Brain microvascular endothelial cell (primary cell): ENCODE measurements around the gene TACR1.

ENCODE experiments used
- DNase-seq: peaks from one replicate; pipeline ENCODE4 v3.0.0-alpha.2; 2020
- H3K27ac ChIP-seq: fragments of 250-450 bp; sonication (Bioruptor Pico); 2 replicates; pipeline ENCODE4 v1.5.1; 2020; ENCODE audit warnings: mild to moderate bottlenecking, moderate library complexity
- H3K27me3 ChIP-seq: fragments of 250-450 bp; sonication (Bioruptor Pico); replicated peaks from 2 replicates; pipeline ENCODE4 v1.5.1; 2020; ENCODE audit warnings: mild to moderate bottlenecking
- H3K36me3 ChIP-seq: fragments of 250-450 bp; sonication (Bioruptor Pico); replicated peaks from 2 replicates; pipeline ENCODE4 v1.5.1; 2020; ENCODE audit warnings: mild to moderate bottlenecking
- H3K4me3 ChIP-seq: 2 replicates; pipeline ENCODE4 v1.5.1; 2011; ENCODE audit warnings: low read depth, mild to moderate bottlenecking, control low read depth, low read length, moderate library complexity
- in situ Hi-C: cut with HindIII; loops from 2 replicates; pipeline ENCODE4 v1.10.0; 2017; ENCODE audit warnings: low sequenced_read_pairs, low pct_ligation_motif_present
- TF ChIP-seq, protein P1 (sequence below): IDR thresholded peaks from 2 replicates; pipeline ENCODE4 v1.5.1; 2011; ENCODE audit warnings: low read depth, mild to moderate bottlenecking, moderate library complexity, low read length, control low read depth, inconsistent platforms; ENCODE audit errors: missing control alignments

TACR1 gene

DNA sequence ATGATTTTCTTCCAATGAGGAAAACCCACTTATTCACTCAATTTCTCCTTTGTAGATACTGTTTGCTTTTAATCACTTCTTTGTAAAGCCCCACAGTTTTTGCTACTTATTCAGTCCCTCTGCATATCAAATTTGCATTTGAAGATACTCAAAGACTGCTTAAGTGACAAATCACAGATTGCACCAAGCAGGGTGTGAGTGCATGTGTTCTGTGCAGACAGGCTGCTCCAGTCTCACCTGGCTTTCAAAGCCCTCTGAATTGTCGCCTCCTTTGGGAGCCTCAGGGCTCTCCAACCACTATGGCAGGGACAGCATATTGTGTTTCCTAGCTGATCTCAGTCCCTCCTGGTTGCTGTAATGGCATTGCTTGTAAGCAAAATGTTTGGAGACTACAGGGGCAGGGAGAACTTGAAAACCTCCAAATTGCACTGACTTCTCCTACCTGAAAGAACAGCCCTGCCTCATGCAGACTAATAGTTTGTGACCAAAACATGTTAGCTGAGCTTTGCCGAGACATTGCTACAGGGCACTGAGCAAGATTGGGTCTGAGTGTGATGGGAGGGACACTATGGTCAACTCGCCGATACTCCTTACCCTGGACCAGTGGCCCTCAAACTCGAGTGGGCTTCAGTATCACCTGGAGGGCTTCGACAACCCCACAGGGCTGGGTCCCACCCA lies 144.0 kb downstream of the TACR1 start:
- in situ Hi-C loops = no loop called here
- no peak for DNase-seq
- H3K4me3 ChIP-seq = no peak overlapping the region
- no peaks in the 10 kb centered on the region for H3K36me3 ChIP-seq
- H3K27ac ChIP-seq = no peak overlapping the region
- TF ChIP-seq, protein P1, sequence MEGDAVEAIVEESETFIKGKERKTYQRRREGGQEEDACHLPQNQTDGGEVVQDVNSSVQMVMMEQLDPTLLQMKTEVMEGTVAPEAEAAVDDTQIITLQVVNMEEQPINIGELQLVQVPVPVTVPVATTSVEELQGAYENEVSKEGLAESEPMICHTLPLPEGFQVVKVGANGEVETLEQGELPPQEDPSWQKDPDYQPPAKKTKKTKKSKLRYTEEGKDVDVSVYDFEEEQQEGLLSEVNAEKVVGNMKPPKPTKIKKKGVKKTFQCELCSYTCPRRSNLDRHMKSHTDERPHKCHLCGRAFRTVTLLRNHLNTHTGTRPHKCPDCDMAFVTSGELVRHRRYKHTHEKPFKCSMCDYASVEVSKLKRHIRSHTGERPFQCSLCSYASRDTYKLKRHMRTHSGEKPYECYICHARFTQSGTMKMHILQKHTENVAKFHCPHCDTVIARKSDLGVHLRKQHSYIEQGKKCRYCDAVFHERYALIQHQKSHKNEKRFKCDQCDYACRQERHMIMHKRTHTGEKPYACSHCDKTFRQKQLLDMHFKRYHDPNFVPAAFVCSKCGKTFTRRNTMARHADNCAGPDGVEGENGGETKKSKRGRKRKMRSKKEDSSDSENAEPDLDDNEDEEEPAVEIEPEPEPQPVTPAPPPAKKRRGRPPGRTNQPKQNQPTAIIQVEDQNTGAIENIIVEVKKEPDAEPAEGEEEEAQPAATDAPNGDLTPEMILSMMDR = no peak
- no peaks in the 10 kb centered on the region for H3K27me3 ChIP-seq

DNA sequence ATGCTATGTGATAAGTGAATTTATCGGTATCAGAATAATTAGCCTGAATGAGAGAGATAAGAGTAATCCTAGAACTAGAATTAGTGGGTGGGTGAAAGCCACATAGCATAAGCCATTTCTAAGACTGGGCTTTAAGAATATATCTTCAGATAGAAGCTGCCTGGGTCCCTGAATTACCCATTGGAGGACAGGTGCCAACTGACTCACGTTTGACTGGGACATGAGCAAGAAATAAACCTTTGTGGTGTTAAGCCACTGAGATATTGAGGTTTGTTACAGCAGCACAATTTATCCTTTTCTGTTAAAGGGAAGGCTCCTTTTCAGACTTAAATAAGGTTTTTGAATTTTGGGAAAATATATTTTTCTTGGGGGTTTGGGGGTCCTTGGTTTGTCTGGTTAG lies 145.0 kb downstream of the TACR1 start:
- no peak for DNase-seq
- in situ Hi-C loops = no loop called here
- TF ChIP-seq, protein P1 = no peak
- H3K27me3 ChIP-seq = no peaks in the 10 kb centered on the region
- no peak overlapping the region for H3K27ac ChIP-seq
- no peak overlapping the region for H3K4me3 ChIP-seq
- no peaks in the 10 kb centered on the region for H3K36me3 ChIP-seq

DNA sequence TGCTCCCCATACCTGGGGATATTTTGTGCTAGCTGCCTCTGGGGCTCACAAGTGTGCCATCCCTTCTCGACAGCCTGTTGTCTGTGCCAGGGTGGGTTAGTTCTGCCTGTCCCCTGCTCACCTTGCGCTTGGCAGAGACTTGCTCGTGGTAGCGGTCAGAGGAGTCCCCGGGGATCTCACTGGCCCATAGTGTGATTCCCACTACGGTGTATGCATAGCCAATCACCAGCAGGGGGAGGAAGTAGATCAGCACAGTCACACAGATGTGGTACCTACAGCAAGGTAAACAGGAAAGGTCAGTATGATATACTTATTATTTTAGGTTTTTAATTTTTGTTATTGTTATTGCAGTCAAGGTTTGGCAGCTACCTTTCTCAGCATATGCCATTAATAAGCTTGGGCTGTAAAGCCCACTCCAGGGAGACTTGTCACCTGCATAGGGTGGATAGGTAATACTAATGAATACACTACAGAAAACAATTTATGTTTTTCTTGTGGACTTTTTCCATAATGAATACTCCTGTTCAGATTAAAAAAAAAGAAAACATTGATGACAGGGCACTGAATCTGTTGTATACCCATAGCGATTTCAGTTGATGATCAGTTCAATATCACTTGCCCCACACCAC lies 145.7 kb downstream of the TACR1 start:
- TF ChIP-seq, protein P1 = peak; percentile 83

DNA sequence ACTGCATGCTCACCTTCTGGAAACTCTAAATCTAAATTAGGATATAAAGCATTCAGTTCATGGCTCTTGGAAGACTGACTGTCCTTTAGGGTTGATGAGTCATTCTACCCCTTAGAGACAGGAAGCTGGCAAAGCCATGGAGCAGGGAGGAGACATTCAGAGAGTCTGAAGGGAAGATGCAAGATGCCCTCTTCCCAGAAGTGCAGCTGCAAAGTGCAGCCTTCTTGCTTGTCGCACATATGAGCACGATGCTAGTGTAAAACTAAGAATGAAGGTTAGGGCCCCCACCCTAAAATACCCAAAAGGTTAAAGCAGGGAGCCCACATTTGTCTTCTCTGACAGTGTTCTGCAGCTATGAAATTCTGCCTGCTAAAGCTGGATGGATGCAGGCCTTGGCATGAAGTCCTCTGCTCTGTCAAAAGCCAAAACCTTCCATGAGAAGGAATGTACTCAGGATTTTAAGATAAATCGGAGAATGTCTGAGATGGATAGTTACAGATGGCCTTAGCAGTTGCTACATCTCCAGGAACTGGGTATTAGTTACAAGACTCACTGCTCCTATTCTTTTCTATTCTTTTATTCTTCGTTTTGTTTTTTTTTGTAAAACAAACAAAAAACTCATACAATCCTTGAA lies 151.2 kb downstream of the TACR1 start:
- Histone ChIP-seq H3K4me3 (no peak overlapping the region), H3K27ac (no peak overlapping the region), H3K27me3 (no peaks in the 10 kb centered on the region), H3K36me3 (no peaks in the 10 kb centered on the region)
- TF ChIP-seq, protein P1 = no peak
- peak; percentile 32 for DNase-seq
- in situ Hi-C loops = no loop called here

More for the DNA sequence above, 145.7 kb downstream of the TACR1 start:
- Histone ChIP-seq H3K4me3 (no peak overlapping the region), H3K36me3 (no peaks in the 10 kb centered on the region), H3K27ac (no peak overlapping the region), H3K27me3 (no peaks in the 10 kb centered on the region)
- peak; percentile 20 for DNase-seq
- in situ Hi-C loops = no loop called here

DNA sequence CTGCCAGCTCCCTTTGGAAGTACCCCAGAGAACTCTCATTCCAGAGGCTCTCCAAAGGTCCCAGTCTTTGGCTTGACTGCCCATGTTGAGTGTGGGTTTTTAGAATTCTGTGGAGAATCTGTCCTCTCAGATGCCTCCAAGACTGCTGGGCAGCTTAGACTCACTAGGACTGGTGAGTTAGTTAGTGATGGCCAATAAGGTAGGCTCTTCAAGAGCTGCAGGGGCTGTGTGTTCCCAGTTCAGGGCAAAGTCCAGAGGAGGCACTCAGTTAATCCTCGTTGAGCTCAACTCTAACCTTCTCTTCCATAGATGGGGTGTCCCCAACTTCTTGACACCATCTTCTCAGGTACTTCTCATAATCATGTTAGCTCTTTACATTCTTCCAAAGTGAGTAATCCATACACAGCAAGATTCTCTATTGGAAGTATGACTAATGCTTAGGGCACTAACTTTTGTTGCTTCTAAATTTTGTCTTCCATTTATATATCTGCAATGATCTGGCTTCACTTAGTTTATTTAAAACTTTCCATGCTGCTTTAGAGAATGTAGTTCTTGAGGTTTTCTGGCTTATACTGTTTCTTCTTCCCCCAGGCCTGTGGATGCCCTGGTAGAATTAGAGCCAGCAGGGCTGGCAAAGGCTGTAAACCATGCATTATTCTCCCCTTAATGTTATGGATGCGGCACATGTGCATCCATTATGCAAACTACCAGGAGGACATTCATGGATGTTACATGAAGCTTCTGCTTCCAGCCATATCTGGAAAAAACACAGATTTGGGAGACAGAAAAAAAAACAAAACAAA lies 151.9 kb downstream of the TACR1 start:
- Histone ChIP-seq H3K27me3 (no peaks in the 10 kb centered on the region), H3K36me3 (no peaks in the 10 kb centered on the region), H3K4me3 (no peak overlapping the region), H3K27ac (no peak overlapping the region)
- in situ Hi-C loops = no loop called here
- TF ChIP-seq, protein P1 = no peak
- DNase-seq = peak; percentile 4
